Dermis microvascular lymphatic vessel endothelial cell (primary cell): ENCODE results near the gene PRKAR2B. TPM values are rescaled to one million over a fixed set of nuclear protein-coding genes. Genes with fewer than 3 reads are reported as not detected.
"Not testable (repeated sequence)": the region's sequence is repeated elsewhere in the genome, so short reads cannot be mapped to it uniquely, and the experiment has no call there.

ENCODE experiments used
- DNase-seq, 2 donors: peaks; one replicate each; pipeline versions ENCODE4 v3.0.0 to v3.0.0-alpha.2; 2010; ENCODE audit warnings: low read depth in 2 of 2
- total RNA-seq: library from RNA; depleted of rRNA; stranded (reverse); fragments of >200 nt; gene quantifications from 2 replicates; pipeline ENCODE4 v1.2.1, GENCODE V29; 2014

The PRKAR2B gene
- total RNA-seq, 1 donor from 2014 or later = 19.9 TPM

- DNase-seq = no peak
These were observed 71.4 kb downstream of the PRKAR2B start for GRCh38 chr7:107115762-107116540.

GRCh38 chr7:107118109-107118900 lies 73.8 kb downstream of the PRKAR2B start:
- DNase-seq = peak in 1 of 2 donors; percentile 63

GRCh38 chr7:107119376-107120105 lies 75.0 kb downstream of the PRKAR2B start:
- no peak for DNase-seq

GRCh38 chr7:107122486-107122911 lies 78.0 kb downstream of the PRKAR2B start:
- no peak for DNase-seq

GRCh38 chr7:107123392-107123791 lies 78.9 kb downstream of the PRKAR2B start:
- no peak for DNase-seq

GRCh38 chr7:107125475-107125874 lies 81.0 kb downstream of the PRKAR2B start:
- no peak for DNase-seq

GRCh38 chr7:107128217-107128616 lies 83.7 kb downstream of the PRKAR2B start:
- DNase-seq = no peak

GRCh38 chr7:107128748-107129147 lies 84.2 kb downstream of the PRKAR2B start:
- no peak for DNase-seq

GRCh38 chr7:107130487-107131220 lies 86.1 kb downstream of the PRKAR2B start:
- DNase-seq = no peak

- DNase-seq = no peak
These were observed 88.9 kb downstream of the PRKAR2B start for GRCh38 chr7:107133396-107133795.

- no peak for DNase-seq
These were observed 94.4 kb downstream of the PRKAR2B start for GRCh38 chr7:107138696-107139420.

- DNase-seq = not testable (repeated sequence)
These were observed 99.4 kb downstream of the PRKAR2B start for GRCh38 chr7:107143875-107144274.

- no peak for DNase-seq
These were observed 100.7 kb downstream of the PRKAR2B start for GRCh38 chr7:107145067-107145838.

- DNase-seq = peak; percentile 22 to 54
These were observed 103.2 kb downstream of the PRKAR2B start for GRCh38 chr7:107147464-107148393.

GRCh38 chr7:107148721-107149120 lies 104.2 kb downstream of the PRKAR2B start:
- DNase-seq = no peak

GRCh38 chr7:107149863-107150262 lies 105.4 kb downstream of the PRKAR2B start:
- no peak for DNase-seq

GRCh38 chr7:107150375-107151073 lies 106.0 kb downstream of the PRKAR2B start:
- DNase-seq = peak; percentile 70 to 79

GRCh38 chr7:107151538-107151937 lies 107.0 kb downstream of the PRKAR2B start:
- no peak for DNase-seq
